ENCODE measurements around the gene OSER1.

GRCh38 chr20:44160133-44160532, 50.4 kb downstream of the OSER1 start:
- TF ChIP-seq, protein P1, sequence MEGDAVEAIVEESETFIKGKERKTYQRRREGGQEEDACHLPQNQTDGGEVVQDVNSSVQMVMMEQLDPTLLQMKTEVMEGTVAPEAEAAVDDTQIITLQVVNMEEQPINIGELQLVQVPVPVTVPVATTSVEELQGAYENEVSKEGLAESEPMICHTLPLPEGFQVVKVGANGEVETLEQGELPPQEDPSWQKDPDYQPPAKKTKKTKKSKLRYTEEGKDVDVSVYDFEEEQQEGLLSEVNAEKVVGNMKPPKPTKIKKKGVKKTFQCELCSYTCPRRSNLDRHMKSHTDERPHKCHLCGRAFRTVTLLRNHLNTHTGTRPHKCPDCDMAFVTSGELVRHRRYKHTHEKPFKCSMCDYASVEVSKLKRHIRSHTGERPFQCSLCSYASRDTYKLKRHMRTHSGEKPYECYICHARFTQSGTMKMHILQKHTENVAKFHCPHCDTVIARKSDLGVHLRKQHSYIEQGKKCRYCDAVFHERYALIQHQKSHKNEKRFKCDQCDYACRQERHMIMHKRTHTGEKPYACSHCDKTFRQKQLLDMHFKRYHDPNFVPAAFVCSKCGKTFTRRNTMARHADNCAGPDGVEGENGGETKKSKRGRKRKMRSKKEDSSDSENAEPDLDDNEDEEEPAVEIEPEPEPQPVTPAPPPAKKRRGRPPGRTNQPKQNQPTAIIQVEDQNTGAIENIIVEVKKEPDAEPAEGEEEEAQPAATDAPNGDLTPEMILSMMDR (IDR thresholded peaks at IDR 0.05), result no peak
- no peak for TF ChIP-seq POLR2A (IDR thresholded peaks at IDR 0.05)

All from vagina (tissue), 2 donors.